Adrenal gland (tissue), 5 donors: Measurements from ENCODE around the gene ENDOD1.

Source experiments
- POLR2A ChIP-seq, 2 donors: fragments of 450-650 bp; IDR thresholded peaks; one replicate each; pipeline ENCODE4 v1.6.1; 2017; ENCODE audit warnings: antibody characterized with exemption in 2 of 2, mild to moderate bottlenecking in 2 of 2, moderate library complexity in 1 of 2
- TF ChIP-seq, protein P1 (sequence below), 6 experiments: fragments of 450-650 bp in 4 of 6; fragments of 200-600 bp in 2 of 6; sonication (generic) in 1 of 6; IDR thresholded peaks; 1 replicate in 5 of 6; 2 replicates in 1 of 6; pipeline versions ENCODE4 v1.5.1 to v1.8.0; 2016 to 2021; ENCODE audit warnings: antibody characterized with exemption in 6 of 6, mild to moderate bottlenecking in 2 of 6, moderate library complexity in 1 of 6
- donor health status: DM: no; HTN: no; CAD: no.

DNA sequence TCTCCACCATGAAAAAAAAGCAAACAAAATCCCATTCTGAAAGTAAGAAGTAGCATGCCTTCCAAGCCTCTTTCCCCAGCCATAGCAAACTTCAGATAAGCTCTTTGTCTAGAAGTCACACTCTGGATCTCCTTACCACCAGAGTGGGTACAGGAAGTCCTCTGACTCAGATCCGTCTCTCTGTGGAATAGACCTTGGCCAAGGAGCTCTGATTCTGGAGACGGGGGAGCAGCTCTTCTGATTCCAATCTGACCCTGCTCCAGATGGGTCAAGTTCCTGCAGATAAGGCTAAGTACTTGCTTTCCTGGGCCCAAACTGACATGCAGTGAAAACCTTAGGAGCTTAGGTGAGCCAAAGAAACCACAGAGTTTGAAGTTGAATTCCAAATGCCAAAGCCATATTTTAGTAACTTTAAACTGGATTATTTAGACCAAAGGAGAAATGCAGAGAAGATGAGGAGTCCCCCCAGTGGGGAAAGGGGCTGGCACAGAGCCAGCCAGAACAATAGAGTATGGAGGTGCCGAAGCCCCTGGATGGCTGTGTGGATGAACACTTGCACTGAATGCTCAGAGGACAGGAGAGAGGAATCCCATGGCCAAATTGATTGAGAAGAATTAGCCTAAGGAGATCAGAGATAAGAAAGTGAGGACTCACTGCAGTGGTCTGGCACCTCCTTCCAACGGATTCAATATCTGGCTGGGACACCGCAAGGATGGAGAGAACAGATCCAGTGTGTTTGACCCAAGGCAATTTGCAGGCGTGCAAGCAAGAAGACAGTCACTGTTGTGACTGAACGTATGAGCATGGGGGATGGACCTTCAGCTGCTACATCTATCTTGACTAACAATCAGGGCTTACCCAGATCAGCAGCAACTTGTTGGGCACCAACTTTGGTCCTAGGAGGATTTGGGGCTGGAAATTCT is 54.9 kb downstream of the ENDOD1 start:
- TF ChIP-seq, protein P1, sequence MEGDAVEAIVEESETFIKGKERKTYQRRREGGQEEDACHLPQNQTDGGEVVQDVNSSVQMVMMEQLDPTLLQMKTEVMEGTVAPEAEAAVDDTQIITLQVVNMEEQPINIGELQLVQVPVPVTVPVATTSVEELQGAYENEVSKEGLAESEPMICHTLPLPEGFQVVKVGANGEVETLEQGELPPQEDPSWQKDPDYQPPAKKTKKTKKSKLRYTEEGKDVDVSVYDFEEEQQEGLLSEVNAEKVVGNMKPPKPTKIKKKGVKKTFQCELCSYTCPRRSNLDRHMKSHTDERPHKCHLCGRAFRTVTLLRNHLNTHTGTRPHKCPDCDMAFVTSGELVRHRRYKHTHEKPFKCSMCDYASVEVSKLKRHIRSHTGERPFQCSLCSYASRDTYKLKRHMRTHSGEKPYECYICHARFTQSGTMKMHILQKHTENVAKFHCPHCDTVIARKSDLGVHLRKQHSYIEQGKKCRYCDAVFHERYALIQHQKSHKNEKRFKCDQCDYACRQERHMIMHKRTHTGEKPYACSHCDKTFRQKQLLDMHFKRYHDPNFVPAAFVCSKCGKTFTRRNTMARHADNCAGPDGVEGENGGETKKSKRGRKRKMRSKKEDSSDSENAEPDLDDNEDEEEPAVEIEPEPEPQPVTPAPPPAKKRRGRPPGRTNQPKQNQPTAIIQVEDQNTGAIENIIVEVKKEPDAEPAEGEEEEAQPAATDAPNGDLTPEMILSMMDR (IDR thresholded peaks at IDR 0.05): no peak
- no peak for TF ChIP-seq POLR2A (IDR thresholded peaks at IDR 0.05)
